Measurements from ENCODE around the gene NRARP. TPM values are rescaled to one million over a fixed set of nuclear protein-coding genes. Genes with fewer than 3 reads are reported as not detected.

NRARP gene
- polyA plus RNA-seq, 3 donors = 15.4 TPM; not detected in 2

DNA sequence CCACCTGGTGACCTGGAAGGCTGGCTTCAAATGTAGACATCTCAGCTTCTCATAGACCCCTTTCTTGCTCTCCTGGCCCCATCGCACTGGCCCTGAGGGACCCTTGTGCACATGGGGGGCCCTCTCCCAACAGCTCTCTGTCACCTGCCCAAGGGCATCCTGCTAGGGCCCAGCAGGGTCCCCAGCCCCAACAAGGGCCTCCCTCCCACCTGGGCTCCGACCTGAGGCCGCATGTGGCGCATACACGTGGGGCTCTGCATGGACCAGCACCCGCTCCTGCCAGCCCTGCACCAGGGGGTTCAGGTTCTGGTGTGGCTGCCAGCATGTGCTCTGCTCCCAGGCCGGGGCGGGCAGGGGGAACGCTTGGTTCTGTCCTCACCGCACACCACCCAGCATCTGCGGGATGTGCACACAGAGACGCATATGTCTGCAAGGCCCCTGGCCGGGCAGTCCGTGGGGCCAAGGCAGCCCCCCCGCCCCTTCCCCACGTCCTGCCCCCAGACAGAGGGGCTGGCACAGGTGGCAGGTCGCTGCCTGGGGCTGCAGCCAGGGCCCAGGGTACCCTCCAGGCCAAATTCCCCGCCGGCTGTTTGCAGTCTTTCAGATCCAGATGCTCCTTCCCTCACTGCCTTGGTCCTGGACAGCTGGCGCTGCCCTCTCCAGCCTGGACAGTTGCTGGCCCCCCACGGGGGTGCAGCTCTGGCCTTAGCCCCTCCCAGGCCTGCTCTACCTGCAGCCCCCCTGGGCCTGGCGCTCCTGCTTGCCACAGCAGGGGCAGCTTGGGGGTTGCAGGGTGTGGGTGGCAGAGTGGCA, 17.9 kb upstream of the NRARP start:
- DNase-seq = no peak
- no peaks in the 10 kb centered on the region for H4K20me1 ChIP-seq (ENCODE audit: insufficient read depth, low read length)
- H3K79me2 ChIP-seq (ENCODE audit: insufficient read depth, low read length) = no peaks in the 10 kb centered on the region
- H2AFZ ChIP-seq (ENCODE audit: insufficient read depth, low read depth, low read length, poor library complexity, severe bottlenecking) = peak overlapping the region; percentile 86
- H3K27me3 Mint-ChIP-seq (ENCODE audit: low read depth in 3 of 3) = peaks cover 2 to 20% (median 4%) of the 10 kb centered on the region in 3 donors
- intact Hi-C loops (cut with micrococcal nuclease) = no loop called here
- H3K27ac Mint-ChIP-seq = no peak overlapping the region
- peak overlapping the region; percentile 73 for H3K4me2 ChIP-seq (replicated peaks; ENCODE audit: extremely low read depth, low read length, poor library complexity, severe bottlenecking)
- no peak overlapping the region for H3K27ac ChIP-seq (ENCODE audit: low read depth in 1 of 2, low read length in 2 of 2)
- H3K36me3 Mint-ChIP-seq = no peaks in the 10 kb centered on the region
- WGBS (ENCODE audit: insufficient coverage) = 76% methylated on average over 19 of the region's 22 CpGs
- peak overlapping the region in 1 of 3 experiments; percentile 66 for H3K4me3 ChIP-seq (replicated peaks in 1 of 3; ENCODE audit: low read depth in 2 of 3, low read length in 3 of 3)
- peaks cover 0 to 16% of the 10 kb centered on the region in 2 donors for H3K27me3 ChIP-seq (ENCODE audit: control insufficient read depth in 2 of 2, insufficient read depth in 2 of 2, low read length in 2 of 2)
- peaks cover 0 to 3% (median 1%) of the 10 kb centered on the region in 7 donors for H3K9me3 Mint-ChIP-seq
- no peak overlapping the region for H3K4me3 Mint-ChIP-seq
- peaks cover 5% of the 10 kb centered on the region for H3K4me1 Mint-ChIP-seq
- H3K36me3 ChIP-seq (replicated peaks in 1 of 2; ENCODE audit: control insufficient read depth in 1 of 2, insufficient read depth in 2 of 2, low read length in 2 of 2) = no peaks in the 10 kb centered on the region
- H3K9ac ChIP-seq (ENCODE audit: insufficient read depth, low read length, poor library complexity, severe bottlenecking) = no peak overlapping the region
- TF ChIP-seq, protein P1, sequence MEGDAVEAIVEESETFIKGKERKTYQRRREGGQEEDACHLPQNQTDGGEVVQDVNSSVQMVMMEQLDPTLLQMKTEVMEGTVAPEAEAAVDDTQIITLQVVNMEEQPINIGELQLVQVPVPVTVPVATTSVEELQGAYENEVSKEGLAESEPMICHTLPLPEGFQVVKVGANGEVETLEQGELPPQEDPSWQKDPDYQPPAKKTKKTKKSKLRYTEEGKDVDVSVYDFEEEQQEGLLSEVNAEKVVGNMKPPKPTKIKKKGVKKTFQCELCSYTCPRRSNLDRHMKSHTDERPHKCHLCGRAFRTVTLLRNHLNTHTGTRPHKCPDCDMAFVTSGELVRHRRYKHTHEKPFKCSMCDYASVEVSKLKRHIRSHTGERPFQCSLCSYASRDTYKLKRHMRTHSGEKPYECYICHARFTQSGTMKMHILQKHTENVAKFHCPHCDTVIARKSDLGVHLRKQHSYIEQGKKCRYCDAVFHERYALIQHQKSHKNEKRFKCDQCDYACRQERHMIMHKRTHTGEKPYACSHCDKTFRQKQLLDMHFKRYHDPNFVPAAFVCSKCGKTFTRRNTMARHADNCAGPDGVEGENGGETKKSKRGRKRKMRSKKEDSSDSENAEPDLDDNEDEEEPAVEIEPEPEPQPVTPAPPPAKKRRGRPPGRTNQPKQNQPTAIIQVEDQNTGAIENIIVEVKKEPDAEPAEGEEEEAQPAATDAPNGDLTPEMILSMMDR (IDR thresholded peaks at IDR 0.05) = no peak
- no peaks in the 10 kb centered on the region for H3K9me3 ChIP-seq (replicated peaks in 1 of 2; ENCODE audit: control insufficient read depth in 1 of 2, insufficient read depth in 1 of 2, low read length in 2 of 2)
- H3K4me1 ChIP-seq (ENCODE audit: control insufficient read depth in 1 of 2, insufficient read depth in 2 of 2, low read length in 2 of 2) = peaks cover 17 to 24% of the 10 kb centered on the region in 2 donors

DNA sequence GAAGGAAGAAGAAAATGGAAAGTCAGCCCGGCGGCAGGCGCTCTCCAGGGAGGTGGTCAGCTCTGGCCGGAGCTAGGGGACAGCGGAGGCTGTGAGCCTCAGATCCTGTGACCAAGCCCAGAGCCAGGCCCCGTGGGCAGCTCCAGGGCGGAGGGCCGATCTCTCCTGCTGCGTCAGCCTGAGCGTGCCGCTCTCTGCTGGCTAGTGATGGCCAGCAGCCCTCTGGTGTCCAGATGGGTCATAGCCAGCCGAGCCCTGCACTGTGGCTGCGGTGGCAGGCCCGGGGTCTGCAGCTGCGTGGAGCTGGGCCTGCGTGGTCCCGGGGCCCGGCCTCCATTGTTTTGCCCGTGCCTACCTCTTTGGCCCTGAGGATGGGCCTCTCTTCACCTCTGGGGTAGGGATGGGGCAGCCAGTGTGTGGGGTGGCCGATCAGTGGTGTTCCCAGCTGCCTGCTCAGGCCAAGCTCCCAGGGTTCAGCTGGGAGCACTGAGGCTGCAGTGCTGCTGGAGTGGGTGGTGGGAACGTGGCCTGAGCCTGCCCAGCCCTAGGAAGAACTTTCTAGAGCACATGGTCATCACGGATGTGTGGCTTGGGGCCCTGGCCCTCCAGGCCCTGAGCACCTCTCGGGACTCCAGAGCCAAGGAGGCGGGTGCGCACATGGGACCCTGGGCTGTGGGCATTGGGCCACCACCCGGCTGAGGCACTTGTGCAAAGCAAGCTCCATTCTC, 17.1 kb upstream of the NRARP start:
- H3K27ac Mint-ChIP-seq = no peak overlapping the region
- Histone ChIP-seq H3K9ac (ENCODE audit: insufficient read depth, low read length, poor library complexity, severe bottlenecking) (no peak overlapping the region), H2AFZ (ENCODE audit: insufficient read depth, low read depth, low read length, poor library complexity, severe bottlenecking) (no peak overlapping the region), H3K4me3 (replicated peaks in 1 of 3; ENCODE audit: low read depth in 2 of 3, low read length in 3 of 3) (no peak overlapping the region), H3K27me3 (ENCODE audit: control insufficient read depth in 2 of 2, insufficient read depth in 2 of 2, low read length in 2 of 2) (peaks cover 0 to 20% of the 10 kb centered on the region in 2 donors), H3K9me3 (replicated peaks in 1 of 2; ENCODE audit: control insufficient read depth in 1 of 2, insufficient read depth in 1 of 2, low read length in 2 of 2) (no peaks in the 10 kb centered on the region), H3K36me3 (replicated peaks in 1 of 2; ENCODE audit: control insufficient read depth in 1 of 2, insufficient read depth in 2 of 2, low read length in 2 of 2) (no peaks in the 10 kb centered on the region), H3K79me2 (ENCODE audit: insufficient read depth, low read length) (no peaks in the 10 kb centered on the region), H3K27ac (ENCODE audit: low read depth in 1 of 2, low read length in 2 of 2) (no peak overlapping the region), H4K20me1 (ENCODE audit: insufficient read depth, low read length) (no peaks in the 10 kb centered on the region), H3K4me2 (replicated peaks; ENCODE audit: extremely low read depth, low read length, poor library complexity, severe bottlenecking) (no peak overlapping the region), H3K4me1 (ENCODE audit: control insufficient read depth in 1 of 2, insufficient read depth in 2 of 2, low read length in 2 of 2) (peaks cover 17 to 24% of the 10 kb centered on the region in 2 donors)
- H3K4me3 Mint-ChIP-seq = no peak overlapping the region
- H3K36me3 Mint-ChIP-seq = no peaks in the 10 kb centered on the region
- intact Hi-C loops (cut with micrococcal nuclease) = no loop called here
- TF ChIP-seq, protein P1 (IDR thresholded peaks at IDR 0.05) = no peak
- H3K27me3 Mint-ChIP-seq (ENCODE audit: low read depth in 3 of 3) = peaks cover 2 to 21% (median 4%) of the 10 kb centered on the region in 3 donors
- no peak for DNase-seq
- H3K4me1 Mint-ChIP-seq = peaks cover 5% of the 10 kb centered on the region
- WGBS (ENCODE audit: insufficient coverage) = 96% methylated on average over 20 of the region's 26 CpGs
- peaks cover 0 to 3% (median 1%) of the 10 kb centered on the region in 7 donors for H3K9me3 Mint-ChIP-seq
